ENCODE results near the gene PSME2. TPM values are rescaled to one million over a fixed set of nuclear protein-coding genes. Genes with fewer than 3 reads are reported as not detected.

PSME2 gene
- total and polyA plus RNA-seq, 2 of the 13 experiments (the other 11 are each of a cell fraction or from before 2014, with no cell fraction given) = 332 to 716 TPM

- TF ChIP-seq ARNTL (CRISPR knock-in tag; IDR thresholded peaks at IDR 0.05) (no peak), NR2C2 (CRISPR knock-in tag; IDR thresholded peaks at IDR 0.05; ENCODE audit: borderline replicate concordance) (no peak), ZFYVE20 (CRISPR knock-in tag; IDR thresholded peaks at IDR 0.05; ENCODE audit: borderline replicate concordance, low read depth) (peak; percentile 22; the same call in 1 of the 2 replicates), KMT2A (CRISPR knock-in tag; IDR thresholded peaks at IDR 0.05) (no peak), SNRNP70 (IDR thresholded peaks at IDR 0.05; ENCODE audit: low read depth, low read length) (no peak), FOXP1 (IDR thresholded peaks at IDR 0.05) (no peak), FOXP1 (CRISPR knock-in tag; IDR thresholded peaks at IDR 0.05) (no peak), FIP1L1 (IDR thresholded peaks at IDR 0.05; ENCODE audit: borderline replicate concordance, insufficient read depth, low read depth, low read length) (no peak), ATAD3A (CRISPR knock-in tag; IDR thresholded peaks at IDR 0.05) (no peak), JUND (CRISPR knock-in tag; IDR thresholded peaks at IDR 0.05) (no peak), POLR2A (IDR thresholded peaks at IDR 0.05; ENCODE audit: insufficient read depth in 1 of 2, low read depth in 2 of 2, low read length in 2 of 2) (0 out of 4 replicates have a peak, but pooled peaks of 1 of the 2 experiments have one; percentile 28), SNAPC2 (CRISPR knock-in tag; IDR thresholded peaks at IDR 0.05) (no peak), ZNF503 (CRISPR knock-in tag; IDR thresholded peaks at IDR 0.05) (no peak), MXD1 (CRISPR knock-in tag; IDR thresholded peaks at IDR 0.05) (0 out of 2 replicates have a peak, but pooled peaks have one; percentile 34), ZNF543 (CRISPR knock-in tag; IDR thresholded peaks at IDR 0.05) (no peak), RARG (CRISPR knock-in tag; IDR thresholded peaks at IDR 0.05; ENCODE audit: low read depth) (no peak), CBX5 (CRISPR knock-in tag; IDR thresholded peaks at IDR 0.05; ENCODE audit: borderline replicate concordance) (no peak), ZNF549 (CRISPR knock-in tag; IDR thresholded peaks at IDR 0.05) (no peak), ADNP (CRISPR knock-in tag; IDR thresholded peaks at IDR 0.05) (no peak), ZNF552 (CRISPR knock-in tag; IDR thresholded peaks at IDR 0.05; ENCODE audit: borderline replicate concordance) (no peak), ZNF687 (CRISPR knock-in tag; IDR thresholded peaks at IDR 0.05) (peak; percentile 31; the same call in 1 of the 2 replicates), MXD4 (CRISPR knock-in tag; IDR thresholded peaks at IDR 0.05) (no peak), TOPORS (CRISPR knock-in tag; IDR thresholded peaks at IDR 0.05) (no peak), KLF16 (CRISPR knock-in tag; IDR thresholded peaks at IDR 0.05) (no peak), HOXD1 (CRISPR knock-in tag; IDR thresholded peaks at IDR 0.05) (0 out of 2 replicates have a peak, but pooled peaks have one; percentile 28)
These were observed 47.2 kb downstream of the PSME2 start (continued) for GRCh38 chr14:24098927-24099813.
